ENCODE results near the gene SPACDR. TPM values are rescaled to one million over a fixed set of nuclear protein-coding genes. Genes with fewer than 3 reads are reported as not detected.

Gene SPACDR
- total RNA-seq, 2 donors from 2014 or later, result 0.31 to 0.39 TPM

Other genes starting within 250 kb of the SPACDR start
- gene PVRIG, start 244.3 kb downstream of the SPACDR start, total RNA-seq, result 1 to 10 TPM in 1 of 2 donors, not detected in 1; 1.1 TPM
- gene SPDYE3, start 156.6 kb downstream of the SPACDR start, total RNA-seq, result not detected
- 10 to 100 TPM; 36.1 to 45.0 TPM for gene PILRB, start 106.1 kb downstream of the SPACDR start, total RNA-seq
- gene PILRA, start 90.8 kb downstream of the SPACDR start, total RNA-seq, result 1 to 10 TPM; 1.9 to 5.2 TPM
- 1 to 10 TPM; 1.2 to 1.6 TPM for gene ZCWPW1, start 35.6 kb downstream of the SPACDR start, total RNA-seq
- 10 to 100 TPM; 27.4 to 30.2 TPM for gene MEPCE, start 34.4 kb downstream of the SPACDR start, total RNA-seq
- gene PPP1R35, start 27.8 kb downstream of the SPACDR start, total RNA-seq, result 10 to 100 TPM; 32.6 to 35.3 TPM
- 10 to 100 TPM; 45.9 to 57.2 TPM for gene TSC22D4, start 15.0 kb upstream of the SPACDR start, total RNA-seq
- under 1 TPM; 0.27 to 0.47 TPM for gene NYAP1, start 19.7 kb upstream of the SPACDR start, total RNA-seq
- 10 to 100 TPM; 65.0 to 75.5 TPM for gene AGFG2, start 74.9 kb upstream of the SPACDR start, total RNA-seq
- 1 to 10 TPM; 1.1 TPM for gene SAP25, start 109.6 kb upstream of the SPACDR start, total RNA-seq
- gene LRCH4, start 121.9 kb upstream of the SPACDR start, total RNA-seq, result 10 to 100 TPM; 66.4 to 69.0 TPM
- gene FBXO24, start 122.1 kb upstream of the SPACDR start, total RNA-seq, result under 1 TPM; 0.34 to 0.58 TPM
- gene PCOLCE, start 138.1 kb upstream of the SPACDR start, total RNA-seq, result 10 to 100 TPM in 1 of 2 donors, 1 to 10 TPM in 1; 8.1 to 15.4 TPM
- gene MOSPD3, start 148.3 kb upstream of the SPACDR start, total RNA-seq, result 10 to 100 TPM; 15.3 to 18.6 TPM
- gene TFR2, start 177.3 kb upstream of the SPACDR start, total RNA-seq, result under 1 TPM; 0.22 to 0.64 TPM
- gene ACTL6B, start 192.2 kb upstream of the SPACDR start, total RNA-seq, result under 1 TPM in 1 of 2 donors, not detected in 1; 0.42 TPM
- gene GNB2, start 209.5 kb upstream of the SPACDR start, total RNA-seq, result 100 to 1,000 TPM; 273 to 279 TPM
- gene GIGYF1, start 230.0 kb upstream of the SPACDR start, total RNA-seq, result 10 to 100 TPM; 29.0 to 32.4 TPM
- 10 to 100 TPM; 21.5 to 25.0 TPM for gene POP7, start 241.9 kb upstream of the SPACDR start, total RNA-seq

All from left colon (tissue), 2 donors.